ENCODE results near the gene LUC7L.
"Not testable (repeated sequence)": the region's sequence is repeated elsewhere in the genome, so short reads cannot be mapped to it uniquely, and the experiment has no call there.

LUC7L gene

DNA sequence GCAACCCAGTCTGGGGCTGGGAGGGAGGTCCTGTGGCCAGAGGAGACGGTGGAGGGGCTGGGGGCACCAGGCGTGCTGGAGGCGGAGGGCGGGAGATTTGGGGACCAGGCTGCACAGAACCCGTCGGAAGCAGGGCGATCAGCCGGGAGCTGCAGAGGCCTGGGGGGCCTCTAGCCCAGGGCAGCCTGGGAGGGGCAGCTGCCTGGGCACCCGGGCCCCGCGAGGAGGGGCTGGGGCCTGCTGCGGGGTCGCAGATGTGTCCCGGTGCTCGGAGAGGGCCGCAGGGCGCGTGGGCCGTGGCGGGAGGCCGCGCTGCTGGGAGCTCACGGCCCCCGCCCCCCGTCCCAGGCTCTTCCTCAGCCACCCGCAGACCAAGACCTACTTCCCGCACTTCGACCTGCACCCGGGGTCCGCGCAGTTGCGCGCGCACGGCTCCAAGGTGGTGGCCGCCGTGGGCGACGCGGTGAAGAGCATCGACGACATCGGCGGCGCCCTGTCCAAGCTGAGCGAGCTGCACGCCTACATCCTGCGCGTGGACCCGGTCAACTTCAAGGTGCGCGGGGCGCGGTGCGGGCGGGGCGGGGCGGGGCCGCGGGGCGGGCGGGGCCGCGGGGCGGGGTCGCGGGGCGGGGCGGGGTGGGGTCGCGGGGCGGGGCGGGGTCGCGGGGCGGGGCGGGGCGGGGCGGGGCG lies 65.0 kb downstream of the LUC7L start:
- DNase-seq, result not testable (repeated sequence)

DNA sequence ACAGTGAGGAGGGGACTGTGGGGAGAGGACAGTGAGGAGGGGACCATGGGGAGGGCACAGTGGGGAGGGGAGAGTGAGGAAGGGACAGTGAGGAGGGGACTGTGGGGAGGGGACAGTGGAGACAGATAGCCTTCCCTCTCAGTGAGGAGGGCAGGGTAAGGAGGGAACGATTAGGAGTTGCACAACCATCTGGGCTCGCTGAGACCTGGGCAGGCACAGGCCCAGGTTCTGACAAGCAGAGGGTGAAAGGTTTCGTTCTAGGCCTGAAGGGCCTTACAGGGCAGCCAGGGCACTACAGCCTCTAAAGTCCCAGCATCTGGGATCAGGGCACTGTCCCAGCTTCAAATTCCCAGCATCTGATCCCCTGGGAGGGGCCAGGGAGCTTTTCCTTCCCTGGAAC lies 65.6 kb downstream of the LUC7L start:
- not testable (repeated sequence) for DNase-seq

DNA sequence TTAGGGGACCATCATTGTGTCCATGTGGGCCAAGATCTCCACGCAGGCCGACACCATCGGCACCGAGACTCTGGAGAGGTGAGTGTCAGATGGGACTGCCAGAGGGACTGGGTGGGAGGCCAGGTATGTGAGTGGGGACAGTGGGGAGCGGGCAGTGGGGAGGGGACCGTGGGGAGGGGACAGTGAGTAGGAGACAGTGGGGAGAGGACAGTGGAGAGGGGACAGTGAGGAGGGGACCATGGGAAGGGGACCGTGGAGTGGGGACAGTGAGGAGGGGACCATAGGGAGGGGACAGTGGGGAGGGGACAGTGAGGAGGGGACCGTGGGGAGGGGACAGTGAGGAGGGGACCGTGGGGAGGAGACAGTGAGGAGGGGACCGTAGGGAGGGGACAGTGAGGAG lies 66.1 kb downstream of the LUC7L start:
- not testable (repeated sequence) for DNase-seq

DNA sequence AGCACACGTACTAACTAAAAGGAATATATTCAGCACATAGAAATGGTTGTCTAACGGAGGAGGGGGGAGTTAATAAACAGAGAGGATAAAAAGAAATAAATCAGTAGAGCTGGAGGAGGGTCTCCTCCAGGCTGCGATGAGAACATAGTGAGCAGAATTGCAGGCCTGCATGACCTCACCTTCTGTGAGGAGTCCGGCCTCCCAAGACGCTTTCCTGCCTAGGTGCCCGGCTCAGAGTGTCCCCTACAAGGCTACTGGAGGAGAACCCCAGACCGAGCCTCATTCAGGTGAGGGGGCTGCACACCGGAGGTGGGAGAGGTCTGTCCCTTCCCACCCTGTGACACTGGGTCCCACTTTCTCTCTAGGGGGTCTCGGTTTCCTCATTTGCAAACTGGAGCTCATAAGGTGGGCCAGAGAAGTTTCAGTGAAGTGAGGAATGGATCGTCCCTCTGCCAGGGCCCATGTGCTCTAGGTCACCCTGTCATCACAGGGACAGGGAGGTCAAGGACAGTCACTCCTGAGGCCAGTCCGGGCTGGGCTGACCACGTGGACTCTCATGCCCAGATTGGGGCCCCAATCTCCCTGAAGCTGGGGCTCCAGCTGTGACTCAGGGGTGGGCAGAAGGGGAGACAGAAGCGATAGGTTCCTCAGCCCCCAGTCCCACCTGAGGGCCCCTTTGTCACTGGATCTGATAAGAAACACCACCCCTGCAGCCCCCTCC lies 66.8 kb downstream of the LUC7L start:
- DNase-seq, result no peak

DNA sequence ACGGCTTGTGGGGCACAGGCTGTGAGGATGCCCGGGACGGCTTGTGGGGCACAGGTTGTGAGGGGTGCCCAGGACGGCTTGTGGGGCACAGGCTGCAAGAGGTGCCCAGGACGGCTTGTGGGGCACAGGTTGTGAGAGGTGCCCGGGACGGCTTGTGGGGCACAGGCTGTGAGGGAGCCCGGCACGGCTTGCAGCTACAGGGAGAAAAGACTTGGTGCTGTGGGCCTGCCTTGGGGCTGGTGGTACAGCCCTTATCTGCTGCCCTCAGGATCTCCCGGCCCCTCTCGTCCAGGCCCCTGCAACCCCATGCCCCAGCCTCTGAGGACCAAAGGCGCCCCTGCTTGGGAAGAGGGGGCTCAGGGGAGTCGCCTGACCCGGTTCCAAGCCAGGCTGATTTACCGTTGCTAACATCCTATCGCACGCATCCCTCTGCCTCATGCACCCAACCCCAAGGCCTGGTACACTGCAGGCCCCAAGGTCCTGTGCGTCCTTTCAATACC lies 68.5 kb downstream of the LUC7L start:
- no peak for DNase-seq

DNA sequence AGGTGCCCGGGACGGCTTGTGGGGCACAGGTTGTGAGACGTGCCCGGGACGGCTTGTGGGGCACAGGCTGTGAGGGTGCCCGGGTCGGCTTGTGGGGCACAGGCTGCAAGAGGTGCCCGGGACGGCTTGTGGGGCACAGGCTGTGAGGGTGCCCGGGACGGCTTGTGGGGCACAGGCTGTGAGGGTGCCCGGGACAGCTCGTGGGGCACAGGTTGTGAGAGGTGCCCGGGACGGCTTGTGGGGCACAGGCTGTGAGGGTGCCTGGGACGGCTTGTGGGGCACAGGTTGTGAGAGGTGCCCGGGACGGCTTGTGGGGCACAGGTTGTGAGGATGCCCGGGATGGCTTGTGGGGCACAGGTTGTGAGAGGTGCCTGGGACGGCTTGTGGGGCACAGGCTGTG lies 69.0 kb downstream of the LUC7L start:
- DNase-seq, result not testable (repeated sequence)

DNA sequence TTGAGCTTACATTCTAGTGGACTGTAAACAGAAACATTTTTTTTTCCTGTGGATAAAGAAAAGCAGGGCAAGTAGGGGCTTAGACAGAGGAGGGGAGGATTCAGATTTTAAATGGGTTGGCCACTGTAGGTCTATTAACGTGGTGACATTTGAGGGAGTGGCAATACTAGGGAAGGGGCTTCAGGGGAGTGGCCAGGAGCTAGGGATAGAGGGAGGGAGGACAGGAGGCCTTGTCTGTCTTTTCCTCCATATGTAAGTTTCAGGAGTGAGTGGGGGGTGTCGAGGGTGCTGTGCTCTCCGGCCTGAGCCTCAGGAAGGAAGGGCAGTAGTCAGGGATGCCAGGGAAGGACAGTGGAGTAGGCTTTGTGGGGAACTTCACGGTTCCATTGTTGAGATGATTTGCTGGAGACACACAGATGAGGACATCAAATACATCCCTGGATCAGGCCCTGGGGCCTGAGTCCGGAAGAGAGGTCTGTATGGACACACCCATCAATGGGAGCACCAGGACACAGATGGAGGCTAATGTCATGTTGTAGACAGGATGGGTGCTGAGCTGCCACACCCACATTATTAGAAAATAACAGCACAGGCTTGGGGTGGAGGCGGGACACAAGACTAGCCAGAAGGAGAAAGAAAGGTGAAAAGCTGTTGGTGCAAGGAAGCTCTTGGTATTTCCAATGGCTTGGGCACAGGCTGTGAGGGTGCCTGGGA lies 70.0 kb downstream of the LUC7L start:
- DNase-seq, result no peak

DNA sequence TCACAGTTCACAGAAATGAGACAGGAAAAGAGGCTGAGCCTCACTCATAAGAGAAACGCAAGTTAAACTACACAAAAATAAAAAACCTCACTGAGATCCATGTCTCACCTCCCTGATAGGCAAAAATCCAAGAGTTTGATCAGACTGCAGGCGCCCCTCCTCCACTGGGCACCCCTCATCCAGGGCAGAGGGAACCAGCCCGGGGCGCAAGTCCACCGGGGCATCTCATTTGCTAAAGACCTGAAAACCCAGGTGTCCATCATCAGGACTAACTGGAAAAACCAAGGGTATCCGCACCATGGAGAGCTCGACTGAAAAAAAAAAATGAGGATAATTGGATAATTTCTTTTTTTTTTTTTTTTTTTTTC lies 74.2 kb downstream of the LUC7L start:
- DNase-seq, result no peak

DNA sequence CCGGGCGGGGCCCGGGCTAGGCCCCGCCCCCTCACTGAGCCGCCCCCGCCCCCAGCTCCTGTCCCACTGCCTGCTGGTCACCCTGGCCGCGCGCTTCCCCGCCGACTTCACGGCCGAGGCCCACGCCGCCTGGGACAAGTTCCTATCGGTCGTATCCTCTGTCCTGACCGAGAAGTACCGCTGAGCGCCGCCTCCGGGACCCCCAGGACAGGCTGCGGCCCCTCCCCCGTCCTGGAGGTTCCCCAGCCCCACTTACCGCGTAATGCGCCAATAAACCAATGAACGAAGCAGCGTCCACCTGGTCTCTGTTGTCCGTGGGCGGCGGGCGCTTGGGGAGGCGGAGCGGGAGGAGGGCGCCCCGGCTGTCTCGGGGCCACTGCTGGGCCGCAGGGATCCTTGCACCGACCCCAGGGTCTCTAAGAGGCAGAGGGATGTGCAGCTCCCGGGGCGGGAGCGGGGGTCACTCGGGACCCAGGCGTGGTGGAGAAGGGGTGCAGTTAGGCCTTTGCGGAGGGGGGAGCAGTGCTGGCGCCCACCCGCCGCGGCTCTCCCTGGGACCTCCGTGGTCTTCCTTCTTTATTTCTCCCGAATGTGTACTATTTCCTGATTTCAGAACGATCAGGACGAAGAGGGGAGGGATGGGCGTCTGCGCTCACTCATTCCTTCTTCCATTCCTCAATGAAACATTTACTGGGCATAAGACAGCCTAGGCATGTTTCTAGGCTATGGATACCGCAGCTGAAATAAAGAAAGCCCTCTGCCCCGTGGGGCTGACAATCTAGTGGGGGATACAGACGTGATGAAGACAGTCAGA lies 74.8 kb downstream of the LUC7L start:
- DNase-seq, result no peak

DNA sequence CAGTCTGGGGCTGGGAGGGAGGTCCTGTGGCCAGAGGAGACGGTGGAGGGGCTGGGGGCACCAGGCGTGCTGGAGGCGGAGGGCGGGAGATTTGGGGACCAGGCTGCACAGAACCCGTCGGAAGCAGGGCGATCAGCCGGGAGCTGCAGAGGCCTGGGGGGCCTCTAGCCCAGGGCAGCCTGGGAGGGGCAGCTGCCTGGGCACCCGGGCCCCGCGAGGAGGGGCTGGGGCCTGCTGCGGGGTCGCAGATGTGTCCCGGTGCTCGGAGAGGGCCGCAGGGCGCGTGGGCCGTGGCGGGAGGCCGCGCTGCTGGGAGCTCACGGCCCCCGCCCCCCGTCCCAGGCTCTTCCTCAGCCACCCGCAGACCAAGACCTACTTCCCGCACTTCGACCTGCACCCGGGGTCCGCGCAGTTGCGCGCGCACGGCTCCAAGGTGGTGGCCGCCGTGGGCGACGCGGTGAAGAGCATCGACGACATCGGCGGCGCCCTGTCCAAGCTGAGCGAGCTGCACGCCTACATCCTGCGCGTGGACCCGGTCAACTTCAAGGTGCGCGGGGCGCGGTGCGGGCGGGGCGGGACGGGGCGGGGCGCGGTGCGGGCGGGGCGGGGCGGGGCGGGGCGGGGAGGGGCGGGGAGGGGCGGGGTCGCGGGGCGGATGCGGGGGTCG lies 75.6 kb downstream of the LUC7L start:
- DNase-seq, result not testable (repeated sequence)

DNA sequence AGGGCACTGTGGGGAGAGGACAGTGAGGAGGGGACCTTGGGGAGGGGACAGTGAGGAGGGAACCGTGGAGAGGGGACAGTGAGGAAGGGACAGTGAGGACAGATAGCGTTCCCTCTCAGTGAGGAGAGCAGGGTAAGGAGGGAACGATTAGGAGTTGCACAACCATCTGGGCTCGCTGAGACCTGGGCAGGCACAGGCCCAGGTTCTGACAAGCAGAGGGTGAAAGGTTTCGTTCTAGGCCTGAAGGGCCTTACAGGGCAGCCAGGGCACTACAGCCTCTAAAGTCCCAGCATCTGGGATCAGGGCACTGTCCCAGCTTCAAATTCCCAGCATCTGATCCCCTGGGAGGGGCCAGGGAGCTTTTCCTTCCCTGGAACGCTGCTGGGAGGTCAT lies 76.1 kb downstream of the LUC7L start:
- DNase-seq, result not testable (repeated sequence)

DNA sequence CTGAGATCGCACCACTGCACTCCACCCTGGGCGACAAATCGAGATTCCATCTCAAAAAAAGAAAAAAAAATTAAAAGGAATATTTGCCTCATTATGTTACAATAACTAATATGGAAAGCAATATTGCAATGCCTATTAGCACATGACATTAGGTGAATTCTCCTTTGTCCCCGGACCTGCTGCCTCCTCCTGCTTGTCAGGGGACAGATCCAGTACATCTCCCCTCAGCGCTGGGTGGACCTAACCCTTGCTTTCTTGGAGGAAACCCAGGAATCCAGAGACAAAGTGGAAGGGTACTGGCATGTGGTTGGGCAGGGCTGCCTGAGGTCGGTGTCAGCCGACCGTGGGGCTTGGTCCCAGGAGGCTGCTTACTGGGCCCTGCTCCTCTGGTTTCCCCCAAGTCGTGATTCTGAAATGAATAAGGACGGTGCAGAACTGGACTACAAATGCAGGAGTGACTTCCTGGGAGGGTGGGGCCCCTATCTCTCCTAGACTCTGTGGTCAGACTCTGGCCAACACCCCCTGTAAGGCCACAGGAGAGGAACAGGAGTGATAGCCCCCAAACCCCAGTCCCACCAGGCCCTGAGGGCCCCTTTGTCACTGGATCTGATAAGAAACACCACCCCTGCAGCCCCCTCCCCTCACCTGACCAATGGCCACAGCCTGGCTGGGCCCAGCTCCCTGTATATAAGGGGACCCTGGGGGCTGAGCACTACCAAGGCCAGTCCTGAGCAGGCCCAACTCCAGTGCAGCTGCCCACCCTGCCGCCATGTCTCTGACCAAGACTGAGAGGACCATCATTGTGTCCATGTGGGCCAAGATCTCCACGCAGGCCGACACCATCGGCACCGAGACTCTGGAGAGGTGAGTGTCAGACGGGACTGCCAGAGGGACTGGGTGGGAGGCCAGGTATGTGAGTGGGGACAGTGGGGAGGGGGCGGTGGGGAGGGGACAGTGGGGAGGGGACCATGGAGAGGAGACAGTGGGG lies 76.8 kb downstream of the LUC7L start, which contains the start of gene HBZ:
TSS of gene HBZ (plus strand) at position 504 of the 988 bp plus-strand sequence. CDS start at position 770, 266 bp downstream.
- no peak for DNase-seq

DNA sequence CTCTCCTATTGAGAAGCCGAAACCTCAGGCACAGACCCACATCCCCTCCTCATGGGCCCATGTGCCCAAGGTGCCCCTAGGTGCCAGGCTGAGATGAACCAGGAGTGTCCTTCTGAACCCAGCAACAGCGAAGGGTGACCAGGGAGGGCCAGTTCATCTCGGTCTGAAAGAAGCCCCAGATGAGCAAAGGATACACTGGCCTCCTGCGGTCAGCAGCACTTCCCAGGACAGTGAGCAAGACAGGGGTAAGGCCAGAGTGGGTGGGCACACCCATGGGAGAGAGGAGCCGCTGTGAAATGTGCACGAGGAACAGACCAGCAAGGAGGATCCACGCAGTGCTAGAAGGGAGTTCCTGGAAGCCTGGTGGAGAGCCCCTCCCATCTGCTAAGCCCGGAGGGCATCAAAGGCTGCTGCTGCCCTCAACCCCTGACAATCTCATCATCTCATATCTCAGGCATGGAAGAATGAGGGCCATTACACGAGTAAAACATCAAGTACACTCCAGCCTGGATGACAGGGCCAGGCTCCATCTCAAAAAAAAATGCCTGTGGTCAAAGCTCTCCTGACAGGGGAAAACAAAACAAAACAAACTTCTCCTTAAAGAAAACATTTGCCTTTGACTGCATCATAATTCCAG lies 80.1 kb downstream of the LUC7L start:
- DNase-seq, result no peak

DNA sequence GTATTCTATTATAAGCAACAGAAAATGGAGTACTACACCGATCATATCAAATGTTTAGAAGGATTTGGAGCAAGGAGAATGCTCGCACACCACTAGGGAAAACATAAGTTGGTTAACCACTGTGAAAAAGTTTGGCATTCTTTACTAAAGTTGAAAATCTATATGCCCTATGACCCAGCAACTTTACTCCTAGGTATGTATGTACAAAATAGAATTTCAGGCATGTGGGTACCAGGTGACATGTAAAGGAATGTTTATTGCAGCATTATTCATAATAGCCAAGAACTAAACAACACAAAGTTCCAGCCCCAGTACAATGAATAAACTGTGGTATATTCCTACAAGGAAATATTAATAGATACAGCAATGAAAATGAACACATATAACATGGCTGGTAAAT lies 82.6 kb downstream of the LUC7L start:
- no peak for DNase-seq

DNA sequence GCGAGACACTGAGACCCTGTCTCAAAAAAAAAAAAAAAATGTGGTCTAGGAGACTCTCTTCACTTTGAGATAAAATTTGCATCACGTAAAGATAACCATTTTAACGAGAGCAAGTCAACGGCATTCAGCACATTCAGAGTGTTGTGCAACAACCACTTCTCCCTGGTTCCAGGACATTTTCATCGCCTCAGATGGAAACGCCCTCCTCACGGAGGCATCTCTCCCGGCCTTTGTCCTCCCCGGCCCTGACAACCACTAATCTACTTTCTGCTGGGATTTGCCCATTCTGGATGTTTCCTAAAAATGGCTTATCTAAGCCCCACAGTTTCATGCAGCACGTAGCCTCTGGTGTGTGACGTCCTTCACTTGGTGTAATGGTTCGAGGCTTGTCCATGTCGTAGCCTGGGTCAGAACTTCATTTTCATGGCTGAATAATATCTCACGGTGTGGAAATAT lies 84.4 kb downstream of the LUC7L start:
- DNase-seq, result no peak

DNA sequence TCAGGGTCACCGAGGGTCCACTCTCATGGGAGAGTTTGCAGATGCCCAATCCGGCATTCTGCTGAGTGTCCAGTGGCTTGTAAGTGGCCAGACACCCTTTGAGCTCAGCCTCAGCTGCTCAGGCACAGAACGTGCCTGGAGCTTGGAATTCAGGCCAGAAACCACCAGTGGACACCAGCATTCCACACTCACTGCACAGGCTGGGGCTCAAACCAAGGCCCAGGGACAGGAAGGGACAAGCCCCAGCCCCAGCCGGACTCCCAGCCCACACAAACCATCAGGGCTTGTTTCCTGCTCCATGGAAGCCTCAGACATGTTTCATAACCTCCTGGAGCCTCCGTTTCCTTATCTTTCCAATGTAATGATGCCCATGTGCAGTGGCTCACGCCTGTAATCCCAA lies 85.8 kb downstream of the LUC7L start:
- no peak for DNase-seq

DNA sequence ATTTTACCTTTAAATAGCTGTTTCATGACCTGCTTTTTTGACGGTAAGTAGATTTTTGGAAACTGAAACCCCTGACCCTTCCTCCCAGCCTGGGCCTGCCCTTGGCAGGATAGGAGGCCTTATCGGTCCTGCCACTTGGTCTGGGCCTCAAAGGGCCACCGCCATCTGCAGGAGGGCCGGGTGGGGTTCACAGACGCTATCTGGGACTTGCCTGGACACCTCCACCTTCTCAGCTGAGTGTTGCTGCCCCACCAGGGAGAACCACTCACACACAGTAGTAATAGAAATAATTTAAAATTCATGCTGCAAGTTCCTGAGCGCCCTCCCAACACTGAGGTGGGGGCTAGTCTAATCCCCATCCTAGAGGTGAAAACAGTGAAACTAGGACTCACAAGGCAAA lies 86.2 kb downstream of the LUC7L start:
- no peak for DNase-seq

DNA sequence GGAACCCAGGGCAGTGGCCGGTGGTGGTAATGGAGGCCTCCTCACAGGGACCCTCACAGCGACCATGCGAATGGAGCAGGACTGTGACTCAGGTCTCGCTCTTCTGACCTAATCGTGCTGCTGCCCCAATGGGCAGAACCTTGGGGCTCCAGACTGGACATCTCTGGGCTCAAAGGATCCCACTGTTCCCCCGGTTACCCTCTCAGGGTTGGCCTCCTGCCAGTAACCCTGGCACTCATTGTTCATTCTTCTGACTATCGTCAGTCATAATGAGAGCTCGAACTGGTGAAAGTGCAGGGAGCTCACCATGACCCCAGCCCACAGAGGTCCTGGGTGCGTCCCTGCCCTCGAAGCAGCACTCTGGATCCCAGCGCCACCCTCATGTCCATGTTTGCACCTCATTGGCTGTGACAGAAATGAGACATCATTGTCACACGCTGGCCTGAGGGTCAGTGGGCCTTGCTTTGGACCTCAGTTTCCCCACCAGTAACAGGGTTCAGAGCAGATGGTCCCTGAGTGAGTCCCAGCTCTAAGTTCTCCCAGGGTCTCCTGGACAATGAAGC lies 86.8 kb downstream of the LUC7L start:
- DNase-seq, result no peak

DNA sequence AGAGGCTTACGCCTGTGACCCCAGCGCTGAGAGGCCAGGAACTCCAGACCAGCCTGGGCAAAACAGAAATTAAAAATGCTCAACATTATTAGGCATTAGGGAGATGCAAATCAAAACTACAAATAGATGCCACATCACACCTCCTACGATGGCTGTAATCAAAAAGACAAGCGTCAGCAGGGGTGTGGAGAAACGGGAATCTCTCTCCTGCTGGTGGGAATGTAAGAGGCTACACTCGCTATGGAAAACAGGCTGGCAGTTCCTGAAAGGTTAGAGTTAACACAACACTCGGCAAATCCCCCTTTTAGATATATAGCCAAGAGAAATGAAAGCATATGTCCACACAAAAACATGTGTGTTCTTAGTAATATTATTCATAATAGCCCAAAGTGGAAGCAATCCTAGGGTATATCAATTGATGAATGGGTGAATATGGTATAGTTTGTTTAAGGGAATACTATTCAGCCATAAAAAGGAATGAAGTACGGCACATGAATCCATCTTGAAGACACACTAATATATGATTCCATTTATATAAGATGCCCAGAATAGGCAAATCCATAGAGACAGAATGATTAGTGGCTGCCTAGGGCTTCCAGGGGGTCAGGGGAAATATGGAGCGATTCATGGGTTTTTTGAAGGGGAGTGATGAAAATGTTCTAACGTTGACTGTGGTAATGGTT lies 88.9 kb downstream of the LUC7L start:
- DNase-seq, result no peak

Data from activated CD4-positive, alpha-beta T cell treated with anti-CD3 and anti-CD28 coated beads, Interleukin-2, Interleukin-6, amounts not matched to agents 100 ng/mL and 50 ng/mL, durations not matched to agents 16 hours and 8 hours (primary cell).